HG03025 (cell line): Measurements from ENCODE around the gene OSBPL10.
A peak's percentile ranks its signal among the peaks of the same experiment; 100 is the strongest.

Source experiments
- ATAC-seq: cut with Tn5 transposase; IDR thresholded peaks from one replicate; pipeline ENCODE4 v1.9.1; 2021; ENCODE audit warnings: mild to moderate bottlenecking, moderate library complexity; ENCODE audit not compliant: unreplicated experiment, low FRiP score

The OSBPL10 gene

DNA sequence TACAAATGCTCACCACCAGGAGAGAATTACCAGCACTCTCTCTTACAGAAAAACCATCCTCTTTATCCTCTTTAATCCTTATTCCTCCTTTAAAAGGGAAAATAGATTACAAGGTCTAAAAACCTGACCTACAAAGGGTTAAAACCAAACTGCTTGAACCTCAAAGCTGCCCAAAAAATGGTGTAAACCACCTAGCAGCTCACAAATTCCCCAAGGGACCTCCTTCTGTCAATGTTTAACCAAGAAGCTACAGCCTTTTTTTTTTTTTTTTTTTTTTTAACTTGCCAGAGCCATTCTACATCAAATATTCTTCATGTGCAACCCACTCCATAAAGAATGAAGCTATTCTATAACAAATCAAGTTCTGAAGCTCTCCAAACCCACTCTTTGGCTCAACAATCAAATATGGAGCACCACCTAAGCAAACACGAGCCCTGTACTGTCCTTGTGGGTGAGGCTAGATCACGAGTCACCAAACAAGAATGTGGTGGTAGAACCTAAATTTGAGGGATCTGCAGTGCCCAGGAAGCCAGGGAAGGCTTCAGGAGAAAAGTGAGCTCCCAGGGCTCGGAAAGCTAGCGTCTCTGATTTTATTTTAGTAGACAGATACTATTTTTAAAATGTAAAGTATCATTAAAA lies 20.1 kb downstream of the OSBPL10 start:
- ATAC-seq: no peak

DNA sequence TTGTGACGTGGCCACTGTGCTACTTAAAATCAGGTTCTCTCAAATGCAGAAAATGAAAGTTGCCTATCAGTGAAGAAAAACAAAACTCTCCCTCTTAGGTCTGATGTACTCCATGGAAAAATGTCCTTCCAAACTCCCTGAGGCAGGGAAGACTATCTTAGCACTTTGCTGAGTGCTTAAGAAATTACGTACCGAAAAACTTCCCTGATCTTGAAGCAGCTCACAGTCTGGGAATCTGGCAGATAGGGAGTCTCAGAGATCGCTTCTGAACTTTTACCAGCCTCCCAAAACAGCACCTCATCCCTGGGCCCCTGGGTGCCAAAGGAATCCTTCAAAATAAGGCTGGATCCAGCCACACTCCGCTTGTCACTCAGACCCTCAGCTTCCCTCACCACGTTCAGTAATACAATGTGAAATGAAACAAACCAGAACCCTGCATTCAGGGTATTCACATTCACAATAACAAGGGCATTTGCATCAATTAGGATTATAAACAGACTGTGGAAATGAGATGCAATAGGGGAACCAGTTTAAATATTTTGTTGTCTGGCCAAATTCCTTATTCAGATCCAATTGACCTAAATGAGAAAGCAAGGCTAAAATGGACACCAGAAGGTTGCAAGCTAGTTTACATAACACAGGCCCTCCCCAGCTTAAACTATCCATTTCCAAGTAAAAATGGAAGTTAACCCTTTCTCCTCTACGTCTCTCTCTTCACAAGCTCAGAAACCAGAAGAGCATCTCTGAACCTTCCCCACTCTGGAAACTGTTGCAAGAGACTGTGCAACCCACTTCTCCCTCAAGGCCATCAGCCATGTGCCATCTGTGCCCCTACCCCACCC lies 20.9 kb downstream of the OSBPL10 start:
- no peak for ATAC-seq

DNA sequence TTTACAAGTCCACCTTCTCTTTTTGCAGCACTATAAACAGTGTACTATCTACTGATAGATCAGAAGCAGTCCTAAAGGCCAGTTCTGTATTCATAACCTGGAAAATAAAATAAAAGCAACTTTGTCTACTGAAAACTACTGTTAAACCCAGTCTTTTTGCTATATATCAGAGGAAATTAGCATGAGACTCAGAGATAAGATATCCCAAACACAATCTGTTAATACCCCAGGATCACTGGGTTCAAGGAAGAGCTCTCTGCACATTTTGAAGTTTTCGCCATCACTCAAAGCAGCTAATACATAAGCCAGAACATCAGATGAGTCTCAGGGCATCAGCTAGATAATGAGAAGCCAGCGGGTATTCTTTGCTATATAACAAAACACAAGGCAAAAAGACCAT lies 21.8 kb downstream of the OSBPL10 start:
- ATAC-seq: no peak

DNA sequence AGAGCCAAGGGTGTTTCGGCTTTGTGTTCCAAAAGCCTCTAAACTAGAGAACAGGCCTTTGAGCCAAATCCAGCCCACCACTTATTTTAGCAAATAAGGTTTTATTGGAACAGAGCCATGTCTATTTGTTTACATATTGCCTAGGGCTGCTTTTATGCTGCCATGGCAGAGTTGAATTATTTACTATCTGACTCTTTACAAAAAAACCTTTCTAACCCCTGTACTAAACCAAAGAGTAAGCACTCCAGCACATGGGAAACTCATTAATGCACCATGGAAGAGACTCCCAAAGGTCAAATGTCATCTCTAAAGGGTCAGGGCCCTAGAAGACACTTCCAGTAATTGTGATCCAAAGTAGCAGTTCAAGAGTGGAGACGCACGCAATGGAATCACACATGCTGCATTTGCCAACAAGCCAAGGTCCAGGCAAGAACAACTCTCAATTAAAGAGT lies 22.3 kb downstream of the OSBPL10 start:
- ATAC-seq: no peak

DNA sequence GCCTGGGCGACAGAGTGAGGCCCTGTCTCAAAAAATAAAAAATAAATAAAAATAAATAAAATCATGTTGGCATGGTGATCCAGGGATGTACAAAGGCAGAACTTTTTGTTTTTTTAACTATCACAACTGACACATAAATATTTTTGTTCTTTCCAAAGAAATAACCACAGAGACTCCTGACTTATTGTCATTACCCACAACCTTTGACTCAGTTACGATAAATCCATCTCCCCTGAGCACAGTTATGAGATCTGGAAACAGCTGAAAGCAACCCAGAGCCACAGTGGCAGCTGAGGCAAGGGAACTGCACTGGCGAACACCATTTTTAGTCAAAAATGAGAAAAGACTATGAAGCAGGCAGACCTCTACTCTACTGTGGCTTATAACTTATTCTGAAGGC lies 24.0 kb downstream of the OSBPL10 start:
- ATAC-seq: no peak

DNA sequence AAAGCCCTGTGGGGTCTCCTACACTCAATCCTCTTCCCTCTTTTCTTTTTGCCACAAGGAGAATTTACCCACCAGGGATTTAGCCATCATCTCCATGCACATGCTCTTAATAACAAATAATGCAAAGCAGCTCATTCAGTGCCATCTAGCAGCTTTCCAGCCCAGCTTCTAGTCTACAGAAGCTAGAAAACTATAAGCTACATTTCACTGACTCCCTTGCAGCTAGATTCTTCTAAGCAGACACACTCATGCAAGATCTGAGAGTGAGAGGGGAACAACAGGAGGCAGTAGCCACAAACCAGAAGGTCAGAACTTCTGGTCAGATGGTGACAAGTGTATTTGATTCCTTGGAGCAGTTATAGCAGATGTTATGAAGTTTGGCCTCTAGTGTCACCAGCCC lies 25.5 kb downstream of the OSBPL10 start:
- no peak for ATAC-seq

DNA sequence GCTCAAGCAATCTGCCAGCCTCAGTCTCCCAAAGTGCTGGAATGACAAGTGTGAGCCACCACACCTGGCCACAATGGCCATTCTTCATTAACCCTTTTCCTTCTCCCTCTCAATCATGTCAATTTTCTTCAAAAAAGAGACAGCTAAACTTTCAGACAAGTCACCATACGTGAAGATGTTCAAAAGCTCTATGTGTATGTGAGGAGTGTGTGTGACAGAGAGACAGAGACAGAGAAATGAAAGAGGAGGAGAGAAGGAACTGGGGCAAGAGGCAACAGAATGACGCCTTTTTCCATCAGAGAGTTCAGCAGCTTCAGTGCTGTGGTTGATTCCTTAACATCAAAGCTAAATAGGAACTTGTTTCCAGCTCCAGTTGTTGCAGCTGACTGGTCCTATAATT lies 27.4 kb downstream of the OSBPL10 start:
- ATAC-seq: no peak

DNA sequence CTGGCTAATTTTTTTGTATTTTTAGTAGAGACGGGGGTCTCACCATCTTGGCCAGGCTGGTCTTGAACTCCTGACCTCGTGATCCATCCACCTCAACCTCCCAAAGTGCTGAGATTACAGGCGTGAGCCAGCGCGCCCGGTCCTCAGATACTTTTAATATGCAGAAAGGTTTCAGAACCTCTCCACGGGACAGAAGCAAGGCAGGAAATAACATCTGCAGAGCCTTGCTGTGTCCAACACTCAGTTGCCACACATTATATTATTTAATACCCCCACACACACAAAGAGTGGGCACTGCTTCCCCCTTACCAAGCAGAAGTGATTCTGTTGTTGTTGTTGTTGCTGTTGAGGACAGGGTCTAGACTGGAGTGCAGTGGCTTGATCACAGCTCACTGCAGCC lies 28.0 kb downstream of the OSBPL10 start:
- no peak for ATAC-seq

DNA sequence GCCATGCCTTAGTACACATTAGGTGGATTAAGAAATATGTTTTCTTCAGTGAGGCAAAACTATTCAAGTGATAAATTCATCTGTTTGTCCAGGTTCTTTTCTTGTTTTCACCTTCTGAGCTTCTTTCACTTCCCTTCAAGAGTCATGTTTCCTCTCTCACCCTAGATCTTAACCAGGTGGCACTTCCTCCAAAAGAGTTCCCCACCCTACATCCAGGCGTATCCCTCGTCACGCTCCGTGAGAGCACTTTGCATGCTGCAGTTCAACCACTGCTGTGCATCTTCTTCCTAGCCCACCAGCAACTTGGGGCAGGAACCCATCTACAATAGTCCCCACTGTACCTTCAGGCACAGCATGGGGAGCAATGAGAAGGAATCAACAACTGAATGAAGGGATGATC lies 28.9 kb downstream of the OSBPL10 start:
- peak; percentile 76 for ATAC-seq

DNA sequence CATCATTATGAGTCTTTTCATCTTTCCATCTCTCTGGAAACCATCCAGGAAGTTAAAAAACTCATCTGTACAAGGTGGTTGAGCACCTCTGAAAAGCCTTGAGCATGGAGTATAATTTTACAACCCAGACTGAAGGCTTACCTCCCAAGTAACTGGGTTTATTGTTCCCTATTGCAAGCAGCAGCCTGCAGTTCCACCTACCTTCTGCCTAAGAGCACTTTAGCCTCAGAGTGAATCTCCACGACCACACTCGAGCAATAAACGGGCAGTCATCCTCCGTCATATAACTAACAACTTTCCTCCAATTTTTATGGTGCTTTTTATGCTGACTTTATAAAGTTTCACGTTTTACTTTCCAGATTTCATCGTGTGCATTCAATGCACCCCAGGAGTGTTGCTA lies 32.8 kb downstream of the OSBPL10 start:
- no peak for ATAC-seq

DNA sequence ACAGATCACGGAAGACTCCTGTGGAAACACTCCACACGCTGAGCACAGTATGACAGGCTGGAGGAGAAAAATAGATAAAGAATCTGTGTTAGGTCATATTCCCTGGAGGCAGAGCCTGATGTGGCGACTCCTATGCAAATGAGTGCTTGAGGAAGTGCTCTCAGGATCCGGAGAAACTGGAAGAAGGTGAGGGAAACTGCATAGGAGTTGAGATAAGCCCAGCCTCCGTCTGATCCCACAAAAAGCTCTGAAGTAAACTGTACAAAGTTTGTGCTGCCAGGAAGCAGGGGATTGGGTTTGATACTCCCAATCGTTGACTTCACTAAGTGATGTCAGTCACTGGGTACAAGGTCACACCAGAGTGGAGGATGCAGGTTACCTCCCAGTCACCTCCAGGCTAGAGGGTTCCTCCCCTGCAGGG lies 33.4 kb downstream of the OSBPL10 start:
- ATAC-seq: no peak

DNA sequence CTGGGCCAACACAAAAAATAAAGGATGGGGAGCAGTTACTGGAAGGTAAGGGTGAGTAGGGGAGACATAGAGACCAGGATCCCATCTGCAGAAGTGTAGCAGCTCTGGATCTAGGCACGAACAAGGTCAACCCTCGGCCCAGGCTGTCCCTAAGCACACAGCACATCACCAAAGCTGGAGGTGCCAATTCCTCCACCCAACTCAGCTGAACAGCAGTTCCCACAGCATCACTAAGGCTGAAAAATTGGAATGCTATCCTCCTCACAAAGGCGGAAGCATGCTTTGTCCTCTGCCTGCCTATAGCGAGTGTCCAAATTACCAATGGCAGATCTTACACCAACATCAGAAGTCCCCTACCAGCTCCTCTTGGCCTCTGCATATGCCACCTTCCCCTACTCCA lies 33.9 kb downstream of the OSBPL10 start:
- no peak for ATAC-seq

DNA sequence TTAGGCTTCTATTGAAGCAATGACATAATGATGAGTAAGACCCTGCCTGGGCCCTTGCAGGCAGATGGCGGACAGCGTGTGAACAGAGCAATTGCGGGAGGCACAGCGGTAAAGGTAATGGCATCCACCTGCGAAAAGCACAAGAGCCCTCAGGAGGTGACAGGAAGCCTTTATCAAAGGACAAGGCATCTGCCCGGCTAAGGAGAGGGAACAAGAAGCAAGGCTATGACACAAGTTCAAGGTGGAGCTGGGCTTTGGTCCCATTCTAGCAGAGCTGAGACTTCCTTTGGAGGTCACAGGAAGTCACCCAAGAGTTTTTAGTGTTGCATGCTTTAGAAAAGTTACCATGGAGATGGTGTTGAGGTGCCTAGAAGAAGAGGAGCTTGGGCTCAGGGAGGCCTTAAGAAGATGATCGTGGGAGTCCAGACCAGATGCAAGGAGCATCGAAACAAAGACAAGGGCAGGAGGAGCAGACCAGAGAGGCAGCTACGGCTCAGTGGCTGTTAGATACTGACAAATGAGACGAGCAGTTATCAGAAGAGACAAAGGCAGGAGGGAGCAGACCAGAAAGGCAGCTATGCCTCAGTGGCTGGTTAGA lies 34.5 kb downstream of the OSBPL10 start:
- peak; percentile 47 for ATAC-seq

DNA sequence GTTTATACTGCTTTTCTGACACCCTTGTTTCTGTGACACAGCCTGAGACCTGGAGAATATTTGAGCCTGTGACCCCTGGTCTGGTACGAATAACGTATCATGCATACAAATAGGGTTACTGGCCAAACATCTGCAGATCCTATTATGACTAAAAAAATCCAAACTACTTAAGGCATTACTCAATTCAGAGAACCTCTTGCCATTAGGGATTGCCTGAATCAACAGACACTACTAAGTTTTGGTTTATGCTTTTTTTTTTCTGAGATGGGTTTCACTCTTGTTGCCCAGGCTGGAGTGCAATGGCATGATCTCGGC lies 35.4 kb downstream of the OSBPL10 start:
- no peak for ATAC-seq

DNA sequence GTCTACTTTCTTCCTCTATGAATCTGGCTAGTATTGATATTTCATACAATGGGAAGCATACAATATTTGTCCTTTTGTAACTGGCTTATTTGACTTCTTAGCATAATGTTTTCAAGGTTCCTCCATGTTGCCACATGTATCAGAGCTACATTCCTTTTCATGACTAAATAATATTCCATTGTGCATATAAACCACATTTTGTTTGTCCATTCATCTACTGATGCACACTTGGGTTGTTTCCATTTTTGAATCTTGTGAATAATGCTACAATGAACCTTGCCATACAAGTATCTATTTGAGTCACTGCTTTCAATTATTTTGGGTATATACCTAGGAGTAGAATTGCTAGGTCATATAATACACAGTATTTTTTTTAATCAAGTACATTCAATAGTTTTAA lies 38.0 kb downstream of the OSBPL10 start:
- ATAC-seq: no peak

DNA sequence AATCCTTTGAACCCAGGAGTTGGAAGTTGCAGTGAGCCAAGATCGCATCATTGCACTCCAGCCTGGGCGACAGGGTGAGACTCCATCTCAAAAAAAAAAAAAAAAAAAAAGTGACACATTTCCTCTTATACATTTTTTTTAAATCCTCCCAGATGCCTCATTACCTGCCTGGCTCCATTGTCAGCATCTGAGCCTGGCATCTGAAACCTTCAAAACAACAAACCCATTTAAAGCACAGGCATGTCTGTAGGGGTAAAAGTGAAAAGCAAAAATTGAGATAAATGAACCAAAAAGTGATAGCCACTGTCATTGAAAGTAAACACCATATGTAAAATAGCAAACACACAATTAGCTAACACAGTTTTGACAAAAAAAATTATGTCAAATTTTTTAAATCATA lies 38.6 kb downstream of the OSBPL10 start:
- ATAC-seq: no peak

DNA sequence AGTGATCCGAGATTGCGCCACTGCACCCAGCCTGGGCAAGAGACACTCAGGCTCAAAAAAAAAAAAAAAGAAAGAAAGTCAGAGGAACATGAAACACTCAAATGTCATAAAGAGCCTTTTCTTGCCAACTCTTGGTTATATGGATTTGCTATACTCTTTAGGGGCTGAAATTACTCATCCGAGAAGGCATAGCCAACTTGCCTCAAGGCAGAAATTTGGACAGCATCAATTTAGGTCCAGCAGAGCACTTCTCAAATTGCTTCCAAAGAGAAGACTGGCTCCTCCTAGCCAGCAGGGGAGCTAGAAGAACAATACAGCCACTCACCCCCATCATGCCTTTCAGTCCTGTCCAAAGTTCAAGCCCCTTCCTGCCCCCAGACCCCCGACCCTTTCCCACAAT lies 43.8 kb downstream of the OSBPL10 start:
- ATAC-seq: no peak

DNA sequence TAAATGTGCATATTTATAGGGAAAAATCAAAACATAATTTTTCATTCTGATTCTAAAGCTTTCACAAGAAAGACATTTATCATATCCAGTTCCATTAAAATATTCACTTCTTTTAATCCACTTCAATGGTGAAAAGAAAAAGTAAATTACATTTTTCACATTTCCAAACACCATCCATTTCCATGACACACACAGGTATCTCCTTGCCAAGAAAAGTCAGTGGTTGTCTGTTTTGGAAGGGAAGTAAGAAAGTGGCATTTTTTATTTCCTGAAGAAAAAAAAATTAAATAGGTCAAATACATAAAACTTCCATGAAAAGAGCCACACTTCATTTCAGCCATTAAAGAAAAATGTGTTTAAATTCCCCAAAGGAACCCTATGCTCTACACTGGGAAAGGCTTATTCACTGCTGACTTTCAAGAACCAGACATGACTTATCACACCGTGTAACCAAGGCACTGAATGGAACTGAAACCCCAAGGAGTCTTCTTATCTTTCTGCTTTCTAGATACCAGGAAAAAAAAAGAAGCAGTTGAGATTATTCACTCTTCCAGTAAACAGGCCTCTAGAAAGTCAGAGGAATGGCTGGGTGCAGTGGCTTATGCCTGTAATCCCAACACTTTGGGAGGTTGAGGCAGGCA lies 44.5 kb downstream of the OSBPL10 start:
- no peak for ATAC-seq

DNA sequence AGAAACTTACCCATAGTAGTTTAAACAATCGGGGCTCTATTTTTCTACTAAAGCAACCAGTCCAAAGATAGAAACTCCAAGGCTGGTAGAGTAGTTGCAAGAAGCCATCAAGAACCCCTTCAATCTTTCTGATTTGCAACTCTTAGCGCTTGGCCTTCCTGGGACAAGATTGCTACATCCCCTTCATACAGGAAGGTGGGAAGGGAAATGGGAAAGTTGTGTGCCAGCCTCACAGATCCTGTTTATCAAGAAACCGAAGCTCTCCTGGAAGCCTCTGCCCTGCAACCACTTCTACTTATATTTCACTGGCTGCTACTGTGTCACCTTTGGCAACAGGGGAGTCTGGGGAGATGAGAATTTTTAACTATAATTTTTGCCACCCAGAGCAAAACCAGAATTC lies 46.2 kb downstream of the OSBPL10 start:
- ATAC-seq: no peak

DNA sequence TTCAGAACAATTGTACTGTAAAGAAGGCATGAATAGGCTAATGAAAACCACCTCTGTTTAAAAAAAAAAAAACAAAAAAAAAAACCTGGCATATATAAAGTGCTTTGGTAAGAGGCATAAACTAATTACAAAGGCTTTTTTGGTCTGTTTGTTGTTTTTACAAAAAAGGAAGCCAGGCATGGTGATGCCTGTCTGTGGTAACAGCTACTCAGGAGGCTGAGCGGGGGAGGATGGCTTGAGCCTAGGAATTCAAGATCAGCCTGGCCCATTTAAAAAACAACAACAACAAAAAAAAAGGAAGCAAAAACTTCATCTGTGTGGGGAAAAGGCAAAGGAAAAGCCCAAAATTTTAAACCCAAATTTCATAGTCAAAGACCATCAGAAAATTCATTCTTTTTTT lies 47.0 kb downstream of the OSBPL10 start:
- ATAC-seq: no peak

DNA sequence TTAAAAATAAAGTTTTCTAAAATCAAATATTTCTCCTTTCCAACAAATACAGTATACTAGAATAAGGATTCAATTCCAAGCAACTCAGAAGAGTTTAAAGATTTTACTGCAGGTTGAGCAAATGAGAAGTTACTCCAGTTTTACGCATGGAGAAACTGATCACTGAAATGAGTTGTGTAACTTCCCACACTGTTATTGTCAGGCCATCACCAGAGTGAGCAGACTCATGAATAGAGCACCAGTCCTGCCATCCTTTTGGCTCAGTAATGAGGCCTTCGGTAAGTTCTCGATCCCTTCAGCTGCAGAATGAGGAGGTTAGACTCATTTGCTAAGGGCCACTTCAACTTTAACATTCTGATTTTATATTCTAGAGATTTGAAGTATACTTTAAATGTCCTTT lies 48.1 kb downstream of the OSBPL10 start:
- ATAC-seq: no peak
